ENCODE data around the gene MYO18B. TPM values are rescaled to one million over a fixed set of nuclear protein-coding genes. Genes with fewer than 3 reads are reported as not detected.

The MYO18B gene
- total RNA-seq, 1 experiment from 2014 or later, result 0.05 TPM

GRCh38 chr22:25710501-25710900 is 31.5 kb upstream of the MYO18B start:
- ChIA-PET CTCF (interaction anchor here (1.4 kb wide), 1 partner anchor 248 kb away, joined by 3 read pairs; no protein-coding TSS in a partner anchor), RAD21 (ENCODE audit: low non-redundant PET in 1 of 2, low total read pairs in 2 of 2, uncharacterized antibody in 2 of 2, unreplicated experiment in 2 of 2) (no interaction called here), POLR2A (no interaction called here)
- Histone ChIP-seq H3K4me2 (ENCODE audit: low read length) (no peak overlapping the region), H2AFZ (ENCODE audit: low read depth, low read length, poor library complexity, severe bottlenecking) (no peak overlapping the region), H3K9ac (ENCODE audit: low read length) (no peak overlapping the region), H3K36me3 (ENCODE audit: control insufficient read depth in 1 of 2, insufficient read depth in 2 of 2, low read length in 2 of 2) (no peaks in the 10 kb centered on the region), H3K4me1 (ENCODE audit: control insufficient read depth in 1 of 2, insufficient read depth in 2 of 2, low read length in 2 of 2) (no peaks in the 10 kb centered on the region), H4K20me1 (ENCODE audit: insufficient read depth) (no peaks in the 10 kb centered on the region), H3K9me2 (ENCODE audit: insufficient read depth) (no peaks in the 10 kb centered on the region), H3K79me2 (ENCODE audit: insufficient read depth, low read length) (no peaks in the 10 kb centered on the region), H3K27ac (ENCODE audit: low read depth, low read length) (no peak overlapping the region), H3K9me3 (ENCODE audit: control insufficient read depth in 1 of 2, insufficient read depth in 1 of 2, low read depth in 1 of 2, low read length in 2 of 2) (no peaks in the 10 kb centered on the region), H3K4me3 (replicated peaks in 1 of 2; ENCODE audit: low read depth in 1 of 2, low read length in 2 of 2) (no peak overlapping the region), H3K27me3 (ENCODE audit: insufficient read depth, low read length) (no peaks in the 10 kb centered on the region)
- intact Hi-C loops (cut with micrococcal nuclease), result no loop called here
- TF ChIP-seq EZH2phosphoT487 (IDR thresholded peaks at IDR 0.05; ENCODE audit: borderline replicate concordance) (no peak), SP1 (IDR thresholded peaks at IDR 0.05; ENCODE audit: low read depth) (no peak), YY1 (IDR thresholded peaks at IDR 0.05; ENCODE audit: extremely low read depth, insufficient replicate concordance, low read depth, low read length) (no peak), SRF (IDR thresholded peaks at IDR 0.05; ENCODE audit: low read depth) (no peak), JUND (IDR thresholded peaks at IDR 0.05) (no peak), ZNF274 (IDR thresholded peaks at IDR 0.05; ENCODE audit: low read depth, low read length) (no peak), MAX (IDR thresholded peaks at IDR 0.05) (no peak), CBX3 (IDR thresholded peaks at IDR 0.05; ENCODE audit: low read depth) (no peak), RAD21 (IDR thresholded peaks at IDR 0.05; ENCODE audit: low read depth) (no peak), POLR2AphosphoS5 (IDR thresholded peaks at IDR 0.05; ENCODE audit: low read depth, low read length) (no peak), ATF3 (IDR thresholded peaks at IDR 0.05) (no peak)
- BruUV-seq (replicated peaks), result no TSS peak
- no peak for ATAC-seq
- DNase-seq (ENCODE audit: low read depth, low spot score), result no peak

GRCh38 chr22:25711491-25711890 is 30.5 kb upstream of the MYO18B start:
- Histone ChIP-seq H3K27ac (ENCODE audit: low read depth, low read length) (no peak overlapping the region), H3K9me3 (ENCODE audit: control insufficient read depth in 1 of 2, insufficient read depth in 1 of 2, low read depth in 1 of 2, low read length in 2 of 2) (no peaks in the 10 kb centered on the region), H2AFZ (ENCODE audit: low read depth, low read length, poor library complexity, severe bottlenecking) (no peak overlapping the region), H3K27me3 (ENCODE audit: insufficient read depth, low read length) (no peaks in the 10 kb centered on the region), H3K9me2 (ENCODE audit: insufficient read depth) (no peaks in the 10 kb centered on the region), H3K9ac (ENCODE audit: low read length) (no peak overlapping the region), H3K79me2 (ENCODE audit: insufficient read depth, low read length) (no peaks in the 10 kb centered on the region), H3K4me2 (ENCODE audit: low read length) (no peak overlapping the region), H3K4me3 (replicated peaks in 1 of 2; ENCODE audit: low read depth in 1 of 2, low read length in 2 of 2) (no peak overlapping the region), H3K36me3 (ENCODE audit: control insufficient read depth in 1 of 2, insufficient read depth in 2 of 2, low read length in 2 of 2) (no peaks in the 10 kb centered on the region), H4K20me1 (ENCODE audit: insufficient read depth) (no peaks in the 10 kb centered on the region), H3K4me1 (ENCODE audit: control insufficient read depth in 1 of 2, insufficient read depth in 2 of 2, low read length in 2 of 2) (no peaks in the 10 kb centered on the region)
- no TSS peak for BruUV-seq (replicated peaks)
- ATAC-seq, result no peak
- ChIA-PET POLR2A (no interaction called here), CTCF (no interaction called here), RAD21 (ENCODE audit: low non-redundant PET in 1 of 2, low total read pairs in 2 of 2, uncharacterized antibody in 2 of 2, unreplicated experiment in 2 of 2) (no interaction called here)
- no peak for DNase-seq (ENCODE audit: low read depth, low spot score)
- intact Hi-C loops (cut with micrococcal nuclease), result no loop called here
- no peak for TF ChIP-seq SRF (IDR thresholded peaks at IDR 0.05; ENCODE audit: low read depth)
- TF ChIP-seq CEBPB (IDR thresholded peaks at IDR 0.05; ENCODE audit: low read depth), result no peak
- TF ChIP-seq CBX3 (IDR thresholded peaks at IDR 0.05; ENCODE audit: low read depth), result no peak
- TF ChIP-seq JUND (IDR thresholded peaks at IDR 0.05), result no peak
- TF ChIP-seq ATF3 (IDR thresholded peaks at IDR 0.05), result no peak
- TF ChIP-seq ZBTB33 (IDR thresholded peaks at IDR 0.05; ENCODE audit: extremely low read depth, insufficient replicate concordance, low read length), result no peak
- no peak for TF ChIP-seq EZH2phosphoT487 (IDR thresholded peaks at IDR 0.05; ENCODE audit: borderline replicate concordance)
- TF ChIP-seq POLR2A (IDR thresholded peaks at IDR 0.05; ENCODE audit: borderline replicate concordance, extremely low read depth, insufficient read depth, insufficient read length), result no peak
- TF ChIP-seq TCF7L2 (IDR thresholded peaks at IDR 0.05; ENCODE audit: borderline replicate concordance, extremely low read depth, insufficient read depth, insufficient read length), result no peak
- no peak for TF ChIP-seq MAX (IDR thresholded peaks at IDR 0.05)
- no peak for TF ChIP-seq CTCF (IDR thresholded peaks at IDR 0.05 in 2 of 3, conservative IDR thresholded peaks at IDR 0.05 in 1 of 3; ENCODE audit: borderline replicate concordance in 1 of 3, insufficient read depth in 1 of 3, low read depth in 2 of 3, low read length in 2 of 3)
